Right hindlimb (tissue), 1 donor: ENCODE data around the gene SEC14L1.
A peak's percentile ranks its signal among the peaks of the same experiment; 100 is the strongest.
"Not testable (repeated sequence)": the region's sequence is repeated elsewhere in the genome, so short reads cannot be mapped to it uniquely, and the experiment has no call there.

ENCODE experiments used
- DNase-seq: peaks from one replicate; pipeline ENCODE4 v3.0.0-alpha.2; 2018

The SEC14L1 gene

DNA sequence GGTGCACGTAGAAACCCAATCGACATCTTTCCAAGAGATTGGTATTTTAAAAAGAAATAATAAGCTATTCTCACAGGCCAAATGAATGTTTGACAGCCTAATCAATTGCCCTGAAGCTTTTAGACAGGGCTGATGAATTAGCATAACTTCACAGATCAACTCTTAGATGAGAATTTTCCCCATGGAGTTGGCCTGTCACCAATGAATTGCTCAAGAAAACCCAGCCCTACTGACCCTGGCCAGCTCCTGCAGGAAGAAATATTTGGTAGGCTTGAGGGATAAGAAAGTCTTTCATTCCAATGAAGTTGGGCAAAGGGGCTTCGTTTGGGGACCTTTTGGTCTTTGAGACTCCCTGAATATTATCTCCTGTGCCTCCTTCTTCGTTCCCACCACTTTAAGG lies 23.4 kb upstream of the SEC14L1 start:
- no peak for DNase-seq

DNA sequence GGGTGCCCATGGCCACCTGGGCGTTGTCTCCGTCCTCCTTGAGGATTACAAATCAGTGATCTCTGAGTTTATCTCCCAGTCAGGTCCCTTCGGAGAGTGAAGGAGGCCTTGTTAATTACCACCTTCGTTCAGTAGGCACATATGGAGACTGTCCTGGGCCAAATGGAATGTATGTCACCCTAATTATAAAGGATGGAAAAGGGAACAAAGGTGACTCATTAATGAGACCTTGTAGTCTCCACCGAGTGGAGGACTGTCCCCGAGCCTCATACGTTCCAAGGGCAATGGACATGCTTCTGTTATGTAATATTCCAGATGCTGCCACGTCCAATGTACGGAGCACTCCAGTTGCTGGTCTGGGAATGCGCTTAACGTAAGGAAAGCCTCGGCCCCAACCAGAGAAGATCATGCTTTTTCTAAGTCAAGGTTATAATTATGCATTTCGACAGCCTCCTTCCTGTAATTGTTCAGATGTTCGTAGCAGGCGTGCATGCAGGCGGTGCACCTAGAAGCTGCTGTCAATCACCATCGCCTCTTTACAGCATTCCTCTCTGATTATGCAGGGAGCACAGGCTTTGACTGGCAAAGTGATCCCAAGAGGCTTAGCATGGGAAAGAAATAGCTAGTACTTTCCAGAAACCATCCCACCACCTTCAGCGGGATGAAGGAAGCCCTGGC lies 22.4 kb upstream of the SEC14L1 start:
- DNase-seq: peak; percentile 44

DNA sequence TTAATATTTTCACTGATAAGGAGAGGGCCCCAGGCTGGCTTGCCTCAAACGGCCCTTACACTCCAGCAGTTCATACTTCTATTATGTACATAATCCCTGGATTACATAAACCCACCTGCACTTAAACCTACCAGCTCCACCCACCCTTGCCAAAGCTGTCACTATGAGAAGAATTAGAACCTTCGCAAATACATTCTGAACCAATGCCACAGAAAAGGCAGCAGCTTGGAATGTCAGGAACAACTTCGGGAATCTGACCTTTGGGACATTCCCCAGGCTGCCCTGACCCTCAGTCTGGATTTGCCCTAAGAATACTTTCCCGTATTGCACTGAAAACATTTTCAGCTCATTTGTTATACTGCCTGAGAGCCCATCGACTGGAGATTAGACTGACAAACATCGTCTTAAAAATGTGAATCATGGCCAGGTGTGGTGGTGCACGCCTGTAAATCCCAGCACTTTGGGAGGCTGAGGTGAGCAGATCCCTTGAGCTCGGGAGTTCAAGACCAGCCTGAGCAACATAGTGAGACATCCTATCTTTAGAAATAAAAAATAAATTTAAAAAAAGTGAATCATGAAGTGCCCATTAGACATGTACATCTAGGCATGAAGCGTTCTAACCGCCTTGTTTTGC lies 21.0 kb upstream of the SEC14L1 start:
- no peak for DNase-seq

DNA sequence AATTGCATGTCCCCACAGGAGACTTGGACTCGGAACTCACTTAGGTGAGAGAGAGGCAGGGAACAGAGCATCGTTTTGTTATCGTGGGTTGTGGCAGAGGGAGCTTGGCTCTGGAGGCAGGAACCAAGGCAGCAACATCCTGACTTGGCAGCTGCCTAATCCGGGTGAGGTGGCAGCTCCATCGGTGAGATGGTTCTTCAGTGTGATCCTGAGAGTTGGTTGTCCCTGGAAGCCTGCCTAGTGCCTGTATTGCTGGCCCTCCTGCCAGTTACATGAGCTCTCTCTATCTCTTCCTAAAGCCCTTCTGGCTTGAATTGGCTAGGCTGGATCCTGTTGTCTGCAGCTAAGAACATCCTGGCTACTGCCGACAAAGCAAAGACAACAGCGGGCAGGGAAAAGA lies 19.9 kb upstream of the SEC14L1 start:
- DNase-seq: no peak

DNA sequence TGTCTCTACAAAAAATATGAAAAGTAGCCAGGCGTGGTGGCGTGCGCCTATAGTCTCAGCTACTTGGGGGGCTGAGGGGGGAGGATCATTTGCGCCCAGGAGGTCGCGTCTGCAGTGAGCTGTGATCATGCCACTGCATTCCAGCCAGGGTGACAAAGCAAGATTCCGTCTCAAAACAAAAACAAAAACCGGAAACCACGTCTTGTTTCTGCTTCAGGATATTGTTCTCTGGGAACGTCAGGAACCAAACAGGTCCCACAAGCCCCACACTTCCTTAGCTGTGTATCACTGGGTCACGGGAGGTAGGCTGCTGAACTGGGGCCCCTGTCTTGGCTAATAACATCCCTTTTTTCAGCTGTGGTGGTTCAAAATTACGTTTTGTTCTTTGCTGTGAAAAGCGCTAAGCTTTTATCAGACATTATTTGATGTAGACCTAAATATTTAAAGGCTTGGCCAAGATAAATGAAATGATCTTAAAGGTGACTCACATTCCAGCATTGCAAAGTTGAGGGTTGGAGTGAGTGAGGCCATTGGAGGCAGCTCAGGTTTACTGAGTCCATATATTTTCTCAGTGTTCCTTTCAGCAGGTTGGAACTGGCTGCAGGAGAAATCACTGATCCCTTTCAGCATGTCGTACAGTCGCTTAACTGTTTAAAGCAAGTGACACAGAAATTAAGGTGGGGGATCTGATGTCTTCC lies 16.4 kb upstream of the SEC14L1 start:
- DNase-seq: no peak

DNA sequence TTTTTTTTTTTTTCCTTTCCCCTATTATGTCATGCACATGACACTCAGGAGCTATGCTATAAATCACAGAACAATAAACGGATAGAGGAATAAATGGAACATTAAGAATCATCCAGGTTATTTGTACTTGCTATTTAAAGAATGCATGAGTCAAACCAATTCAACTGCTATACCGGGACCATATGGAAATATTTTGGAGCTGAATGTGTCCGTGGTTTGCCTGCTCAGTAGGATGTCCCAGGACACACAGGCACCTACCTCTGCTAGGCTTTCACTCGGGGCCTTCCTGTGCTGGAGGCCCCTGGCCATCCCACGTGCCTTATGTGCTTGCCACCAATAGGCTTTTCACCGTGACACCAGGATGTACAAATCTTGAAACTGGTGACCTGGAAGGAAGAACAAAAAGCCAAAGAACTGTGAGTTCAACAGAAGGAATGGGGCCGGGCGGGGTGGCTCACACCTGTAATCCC lies 15.3 kb upstream of the SEC14L1 start:
- DNase-seq: no peak

DNA sequence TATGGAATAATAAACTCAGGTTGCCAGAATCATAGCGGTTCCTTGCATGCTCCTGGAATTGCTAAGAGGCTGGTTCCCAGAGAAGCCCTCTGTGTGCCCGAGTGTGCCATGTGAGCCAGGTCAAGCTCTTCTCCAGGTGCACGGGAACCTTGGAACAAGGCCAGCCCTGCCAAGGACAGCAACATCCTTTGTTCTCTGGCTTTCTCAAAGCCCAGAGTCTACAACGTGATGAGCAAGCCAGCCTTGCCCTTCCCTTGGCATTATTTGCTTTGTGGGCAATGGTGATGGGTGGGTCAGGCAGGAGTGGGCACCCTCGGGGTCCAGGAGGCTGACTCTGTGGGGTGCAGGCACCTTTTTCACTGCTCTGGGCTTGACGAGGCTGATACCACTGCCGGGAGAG lies 14.2 kb upstream of the SEC14L1 start:
- DNase-seq: no peak

DNA sequence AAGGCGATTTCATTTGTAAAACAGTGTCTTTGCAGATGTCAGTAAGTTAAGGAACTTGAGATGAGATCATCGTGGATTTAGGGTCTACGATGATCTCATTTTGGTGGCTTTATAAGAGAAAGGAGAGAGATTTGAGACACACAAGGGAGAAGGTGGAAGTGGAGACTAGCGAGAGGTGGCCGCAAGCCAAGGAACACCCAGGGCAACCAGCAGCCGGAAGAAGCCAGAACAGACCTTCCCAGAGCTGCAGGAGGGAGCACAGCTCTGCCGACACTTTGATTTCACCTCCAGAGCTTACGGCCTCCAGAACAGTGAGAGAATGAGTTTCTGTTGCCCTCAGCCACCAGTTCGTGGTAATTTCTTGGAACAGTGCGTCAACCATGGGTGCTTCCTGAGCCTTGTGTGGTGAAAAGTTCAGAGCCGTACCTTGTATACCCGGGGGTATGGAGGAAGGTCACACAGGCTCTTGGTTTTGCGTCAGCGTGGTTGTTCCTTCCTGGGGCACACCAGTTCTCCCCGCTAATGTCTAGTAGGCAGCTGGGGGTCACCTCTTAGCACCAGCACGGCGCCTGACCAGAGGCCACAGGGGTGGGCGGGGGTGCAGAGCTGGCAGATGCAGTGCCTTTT lies 12.9 kb upstream of the SEC14L1 start:
- DNase-seq: peak; percentile 65

DNA sequence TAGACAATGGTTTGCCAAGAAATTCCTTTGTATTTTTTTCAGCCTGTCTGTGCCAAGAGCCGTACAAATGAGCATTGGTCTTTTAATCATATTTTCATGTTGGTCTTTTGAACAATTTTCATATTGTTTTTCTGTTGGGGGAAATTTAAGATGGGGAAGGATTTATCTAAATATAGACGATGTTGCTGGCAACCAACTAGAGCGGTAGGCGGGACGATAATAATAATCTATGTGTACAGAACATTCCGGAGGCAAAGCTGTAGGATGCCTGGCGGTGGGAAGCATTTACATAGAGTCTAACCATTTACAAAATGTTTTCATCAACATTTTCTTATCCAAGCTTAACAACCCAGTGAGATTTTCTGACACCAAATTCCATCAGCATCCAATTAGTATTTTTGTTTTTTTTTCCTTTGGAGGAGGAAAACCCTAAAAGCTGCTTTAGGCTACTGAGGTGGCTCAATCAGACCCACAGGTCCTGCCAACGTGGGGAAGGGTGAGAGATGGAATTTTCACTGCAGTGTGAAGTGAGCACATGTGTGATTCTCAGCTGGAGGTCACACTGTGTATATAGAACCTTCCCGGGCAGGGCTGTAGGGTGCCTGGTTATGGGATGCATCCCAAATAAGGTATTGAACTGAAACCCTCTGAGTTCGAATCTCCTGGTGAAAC lies 11.7 kb upstream of the SEC14L1 start:
- DNase-seq: peak; percentile 67

DNA sequence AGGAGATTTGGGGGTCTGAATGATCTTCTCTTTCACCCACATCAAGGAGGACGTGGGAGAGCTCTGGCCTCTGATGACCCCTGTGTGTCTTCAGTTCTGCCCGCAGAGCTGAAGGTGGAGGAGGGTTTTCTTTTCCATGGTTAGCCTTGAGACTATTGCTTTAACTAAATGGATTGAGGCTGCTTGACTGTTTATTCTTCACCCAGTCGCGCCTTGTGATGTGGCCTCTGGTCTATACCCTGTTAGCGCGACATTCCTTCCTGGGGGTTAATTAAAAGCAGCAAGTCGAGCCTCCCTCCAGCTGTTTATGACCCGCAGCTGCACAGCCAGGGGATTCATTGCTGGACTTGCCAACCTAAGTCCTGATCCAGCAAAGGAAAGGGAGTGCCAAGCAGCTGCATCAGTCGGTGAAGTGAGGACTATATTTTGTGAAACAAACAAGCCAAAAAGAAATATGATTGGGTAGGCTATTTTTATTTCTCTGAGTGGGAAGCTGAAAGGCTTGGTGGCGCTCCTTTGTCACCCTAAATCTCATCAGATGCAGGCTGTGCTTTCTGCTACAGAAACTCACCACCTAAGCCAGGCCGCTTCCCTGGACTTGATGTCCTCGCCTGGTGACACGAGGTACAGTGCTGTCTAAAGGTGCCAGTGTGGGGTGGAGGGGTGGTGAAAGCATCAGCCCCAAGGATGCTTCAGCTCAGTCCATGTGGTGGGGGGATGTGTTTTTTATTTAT lies 11.0 kb upstream of the SEC14L1 start:
- DNase-seq: peak; percentile 90

DNA sequence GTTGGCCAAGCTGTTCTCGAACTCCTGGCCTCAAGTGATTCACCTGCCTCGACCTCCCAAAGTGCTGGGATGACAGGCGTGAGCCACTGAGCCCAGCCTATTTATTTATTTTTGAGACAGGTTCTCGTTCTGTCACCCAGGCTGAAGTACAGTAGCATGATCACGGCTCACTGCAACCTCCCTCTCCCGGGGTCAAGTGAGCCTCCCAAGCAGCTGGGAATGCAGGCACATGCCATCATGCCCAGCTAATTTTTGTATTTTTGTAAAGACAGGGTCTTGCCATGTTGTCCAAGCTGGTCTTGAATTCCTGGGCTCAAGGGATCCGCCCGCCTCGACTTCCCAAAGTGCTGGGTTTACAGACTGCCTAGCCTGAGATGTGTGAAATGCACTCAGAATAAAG lies 10.2 kb upstream of the SEC14L1 start:
- DNase-seq: peak; percentile 51

DNA sequence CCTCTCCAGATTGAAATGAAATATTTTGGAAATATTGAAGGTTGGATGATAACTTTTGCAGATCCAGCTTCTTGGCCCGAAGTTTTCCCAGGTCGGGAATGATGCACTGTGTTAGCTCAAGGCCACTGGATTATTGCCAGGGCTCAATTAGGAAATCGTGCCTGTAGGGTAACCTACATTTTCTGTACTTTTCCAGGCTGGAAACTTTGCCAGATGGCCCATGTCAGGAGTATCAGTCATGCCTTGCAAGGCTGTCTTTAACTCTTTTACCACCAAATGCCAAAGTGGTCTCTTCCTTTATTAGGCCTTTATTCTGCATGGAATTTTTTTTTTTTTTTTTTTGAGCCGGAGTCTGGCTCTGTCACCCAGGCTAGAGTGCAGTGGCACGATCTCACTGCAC lies 8.9 kb upstream of the SEC14L1 start:
- DNase-seq: peak; percentile 91

DNA sequence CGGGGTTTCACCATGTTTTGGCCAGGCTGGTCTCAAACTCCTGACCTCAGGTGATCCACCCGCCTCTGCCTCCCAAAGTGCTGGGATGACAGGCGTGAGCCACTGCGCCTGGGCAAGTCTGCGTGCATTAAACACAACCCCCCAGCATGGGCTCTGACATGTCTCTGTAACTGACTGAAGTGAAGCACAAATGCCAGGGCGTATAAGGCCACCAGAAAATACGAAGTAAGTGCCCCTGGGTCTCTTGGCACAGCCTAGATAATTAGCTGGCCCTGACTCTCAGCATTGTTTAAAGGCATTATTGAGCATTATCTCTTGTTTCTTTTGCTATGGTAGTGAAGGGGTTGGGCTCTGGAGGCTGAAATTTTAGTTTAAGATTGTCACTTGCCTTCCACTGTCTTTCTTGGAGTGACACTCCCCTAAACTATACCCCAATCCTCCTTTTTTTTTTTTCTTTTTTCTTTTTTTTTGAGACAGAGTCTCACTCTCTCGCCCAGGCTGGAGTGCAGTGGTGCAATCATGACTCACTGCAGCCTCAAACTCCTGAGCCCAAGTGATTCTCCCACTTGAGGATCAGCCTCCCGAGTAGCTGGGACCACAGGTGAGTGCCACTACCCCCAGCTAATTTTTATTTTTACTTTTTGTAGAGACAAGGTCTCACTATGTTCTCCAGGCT lies 8.2 kb upstream of the SEC14L1 start:
- no peak for DNase-seq

DNA sequence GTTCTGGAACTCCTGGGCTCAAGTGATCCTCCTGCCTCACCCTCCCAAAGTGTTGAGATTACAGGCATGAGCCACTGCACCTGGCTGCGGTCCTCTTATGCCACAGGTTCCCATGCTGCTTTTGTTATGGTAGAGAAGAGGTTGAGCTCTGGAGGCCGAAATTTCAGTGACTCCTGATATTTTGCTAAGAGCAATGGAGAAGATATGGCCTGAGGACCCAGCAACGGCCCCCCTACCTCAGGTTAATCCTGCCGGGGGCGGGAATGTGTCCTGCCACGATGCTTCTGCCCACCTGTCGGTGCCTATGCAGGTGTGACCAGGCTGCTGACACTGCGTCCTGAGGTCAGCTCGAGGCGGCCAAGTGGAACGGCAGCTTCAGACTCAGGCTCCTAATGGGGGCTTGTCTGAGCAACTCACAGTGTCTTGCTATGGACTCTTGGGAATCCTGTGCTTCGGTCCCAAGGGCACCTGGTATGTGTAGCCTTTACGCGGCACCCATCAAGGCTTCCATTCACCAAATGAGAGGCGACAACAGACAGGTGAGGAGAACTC lies 7.6 kb upstream of the SEC14L1 start:
- DNase-seq: no peak

DNA sequence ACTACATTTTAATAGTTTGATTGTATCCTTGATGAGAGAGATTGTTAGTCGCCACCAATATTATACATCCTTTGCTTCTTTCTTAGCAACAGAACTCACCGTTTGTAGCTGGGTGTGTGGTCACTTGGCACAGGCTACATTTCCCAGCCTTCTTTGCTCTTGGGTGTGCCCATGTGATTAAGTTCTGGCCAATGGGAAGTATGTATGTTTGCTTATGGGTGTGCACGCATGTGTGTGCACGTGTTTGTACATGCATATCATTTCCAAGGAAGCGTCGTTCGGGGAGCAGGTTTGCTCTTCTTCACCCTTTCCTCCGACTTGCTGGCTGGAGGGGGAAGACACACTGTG lies 4.4 kb upstream of the SEC14L1 start:
- no peak for DNase-seq

DNA sequence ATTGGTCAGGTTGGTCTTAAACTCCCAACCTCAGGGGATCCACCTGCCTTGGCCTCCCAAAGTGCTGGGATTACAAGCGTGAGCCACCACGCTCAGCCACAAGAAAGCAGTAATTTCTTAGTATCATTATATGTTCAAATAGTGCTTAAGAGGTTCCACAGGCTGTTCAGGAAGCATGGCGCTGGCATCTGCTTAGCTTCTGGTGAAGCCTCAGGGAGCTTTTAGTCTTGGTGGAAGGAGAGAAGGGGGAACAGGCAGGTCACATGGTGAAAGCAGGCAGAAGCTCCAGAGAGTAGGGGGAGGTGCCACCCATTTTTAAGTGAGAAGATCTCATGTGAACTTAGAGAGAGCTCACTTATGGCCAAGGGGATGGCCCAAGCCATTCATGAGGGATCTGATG lies 3.7 kb upstream of the SEC14L1 start:
- DNase-seq: no peak

DNA sequence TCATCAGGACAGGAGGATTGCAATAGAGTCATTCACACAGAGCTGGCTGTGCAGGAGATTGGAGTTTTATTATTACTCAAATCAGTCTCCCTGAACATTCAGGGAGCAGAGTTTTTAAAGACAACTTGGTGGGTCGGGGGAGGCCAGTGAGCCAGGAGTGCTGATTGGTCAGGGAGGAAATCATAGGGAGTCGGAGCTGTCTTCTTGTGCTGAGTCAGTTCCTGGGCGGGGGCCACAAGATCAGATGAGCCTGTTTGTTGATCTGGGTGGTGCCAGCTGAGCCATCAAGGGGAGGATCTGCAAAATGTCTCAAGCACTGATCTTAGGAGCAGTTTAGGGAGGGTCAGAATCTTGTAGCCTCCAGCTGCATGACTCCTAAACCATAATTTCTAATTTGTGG lies 2.9 kb upstream of the SEC14L1 start:
- DNase-seq: not testable (repeated sequence)

DNA sequence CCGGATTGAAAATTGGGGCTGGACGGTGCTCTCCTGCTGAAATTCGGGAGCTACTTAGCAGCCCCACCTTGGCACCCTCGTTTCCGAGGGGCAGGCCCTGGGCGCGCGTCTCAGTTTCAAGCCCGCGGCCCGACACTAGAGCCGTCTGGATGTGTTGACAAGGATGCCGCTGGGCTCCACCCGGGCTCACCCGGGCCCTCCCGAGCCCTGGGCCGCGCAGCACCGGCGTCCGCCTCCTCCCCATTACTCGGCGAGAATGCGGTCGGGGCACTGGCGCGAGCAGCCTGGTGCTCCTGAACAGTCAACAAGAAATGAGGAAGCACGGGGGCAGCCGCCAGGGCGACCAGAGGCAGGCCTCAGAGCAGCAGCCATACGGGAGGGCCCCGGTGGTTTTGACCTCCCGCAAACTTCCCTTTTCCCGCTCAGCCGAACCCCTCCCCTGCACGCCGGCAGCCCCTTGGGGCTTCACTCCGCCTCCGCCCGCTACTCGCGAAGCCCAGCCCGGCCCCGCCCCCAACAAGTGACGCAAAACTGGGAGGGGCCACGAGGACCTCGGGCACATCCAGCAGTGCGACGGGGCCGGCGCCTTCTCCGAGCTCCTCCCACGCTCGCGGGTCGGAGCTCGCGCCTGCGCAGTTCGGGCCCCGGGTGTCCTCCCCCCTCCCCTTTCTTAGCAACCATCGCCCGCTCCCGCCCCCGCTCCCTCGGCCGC lies 447 bp upstream of the SEC14L1 start:
- peak; percentile 100 for DNase-seq

DNA sequence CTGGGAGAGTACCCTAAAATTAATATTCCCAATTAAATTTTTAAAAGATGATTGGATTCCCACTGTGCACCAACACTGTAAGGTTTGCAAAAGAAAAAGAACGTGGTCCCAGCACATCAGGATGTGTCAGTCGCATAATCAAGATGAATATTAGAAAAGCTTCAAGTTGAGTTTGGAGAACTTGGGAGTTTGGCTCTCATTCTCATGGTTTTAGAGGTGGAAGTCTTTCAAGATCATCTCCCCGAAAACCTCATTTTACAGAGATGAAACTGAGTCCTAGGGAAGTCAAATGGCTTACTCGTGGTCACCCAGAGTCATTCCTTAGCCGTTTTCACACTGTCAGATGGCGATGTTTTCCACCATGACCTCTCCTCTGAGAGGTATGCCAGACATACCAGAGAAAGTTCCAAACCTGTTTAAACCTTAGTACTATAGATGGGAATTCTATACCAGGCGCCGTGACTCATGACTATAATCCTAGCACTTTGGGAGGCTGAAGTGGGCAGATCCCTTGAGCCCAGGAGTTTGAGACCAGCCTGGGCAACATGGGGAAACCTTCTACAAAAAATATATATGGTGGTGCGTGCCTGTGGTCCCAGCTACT lies 1.2 kb downstream of the SEC14L1 start:
- DNase-seq: no peak

DNA sequence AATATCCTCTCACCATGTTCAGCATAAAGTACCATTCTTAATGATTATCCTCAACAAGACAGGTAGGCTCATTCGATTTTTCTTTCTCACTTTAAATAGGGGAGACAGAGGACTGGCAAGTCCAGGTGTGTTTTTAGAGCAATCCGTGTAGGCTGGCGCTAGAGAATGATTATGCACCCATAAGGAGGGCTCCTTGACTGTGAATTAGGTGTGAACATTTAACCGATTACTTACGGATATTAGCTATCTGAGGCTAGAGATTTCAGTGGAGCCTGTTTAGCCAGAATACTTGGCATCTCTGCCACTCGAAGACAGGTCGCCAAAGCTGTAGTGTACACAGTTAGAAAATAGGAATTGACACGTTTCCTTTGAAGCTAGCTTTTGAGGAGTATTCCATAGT lies 1.9 kb downstream of the SEC14L1 start:
- DNase-seq: no peak

DNA sequence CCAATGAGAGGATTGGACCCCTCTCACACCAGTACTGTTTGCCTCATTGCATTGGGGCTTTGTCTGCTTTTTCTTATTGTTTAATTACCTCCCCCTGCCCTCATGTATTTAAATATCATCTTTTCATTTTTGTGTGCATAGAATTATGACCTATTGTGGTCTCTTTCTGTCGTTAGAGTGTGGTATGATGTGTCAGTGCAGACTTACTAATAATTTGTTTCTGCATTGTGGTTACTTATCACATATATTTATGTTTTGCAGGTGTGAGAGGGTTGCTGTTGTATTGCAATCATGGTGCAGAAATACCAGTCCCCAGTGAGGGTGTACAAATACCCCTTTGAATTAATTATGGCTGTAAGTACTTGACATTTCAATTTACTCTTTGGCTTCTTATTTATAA lies 2.5 kb downstream of the SEC14L1 start:
- DNase-seq: no peak
